ENCODE measurements around the gene PATL2.

The PATL2 gene

DNA sequence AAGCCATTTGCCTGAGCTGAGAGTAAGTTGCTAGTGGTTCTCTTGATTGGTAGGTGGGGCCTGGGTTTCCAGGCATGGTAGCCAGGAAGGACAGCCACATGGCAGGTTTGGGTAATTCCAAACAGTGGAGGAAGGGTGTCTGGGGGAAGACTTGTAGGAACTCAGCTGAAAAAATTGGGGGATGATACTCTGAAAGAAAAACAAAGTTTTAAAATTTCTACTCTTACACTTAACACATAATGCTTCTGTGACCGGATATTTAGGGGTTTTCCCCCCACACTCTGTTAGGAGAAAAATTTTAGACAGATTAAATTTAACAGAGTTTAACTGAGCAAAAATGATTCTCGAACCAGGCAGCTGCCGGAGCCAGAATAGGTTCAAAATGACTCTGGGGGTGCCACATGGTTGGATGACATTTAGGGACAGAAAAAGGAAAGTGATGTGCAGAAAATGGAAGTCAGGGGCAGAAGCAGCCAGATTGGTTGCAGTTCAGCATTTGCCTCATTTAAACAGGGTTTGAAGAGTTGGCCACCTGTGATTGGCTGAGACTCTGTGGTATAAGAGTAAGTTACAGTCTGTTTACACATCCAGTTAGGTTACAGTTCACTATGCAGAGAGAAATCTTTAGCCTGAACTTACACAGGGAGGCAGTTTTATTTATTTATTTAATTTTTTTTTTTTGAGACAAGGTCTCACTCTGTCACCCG is 8.3 kb upstream of the PATL2 start:
- peak overlapping the region; percentile 23; the same call in 1 of the 2 replicates for H3K4me2 ChIP-seq
- H3K4me3 ChIP-seq (IDR thresholded peaks at IDR 0.05; ENCODE audit: insufficient read depth, low read depth, low read length): no peak overlapping the region
- H3K27ac ChIP-seq: peak overlapping the region; percentile 47
- H3K36me3 ChIP-seq (ENCODE audit: insufficient read depth): peaks cover 17% of the 10 kb centered on the region
- H3K4me1 ChIP-seq (ENCODE audit: low read depth, poor library complexity, severe bottlenecking): peaks cover 90% of the 10 kb centered on the region
- H3K9ac ChIP-seq: no peak overlapping the region
- H4K20me1 ChIP-seq (ENCODE audit: insufficient read depth): peaks cover 18% of the 10 kb centered on the region; the same call in 1 of the 2 replicates
- no peak overlapping the region for H2AFZ ChIP-seq (ENCODE audit: low read depth)
- H3K27me3 ChIP-seq (ENCODE audit: insufficient read depth, low read depth): no peaks in the 10 kb centered on the region
- H3K79me2 ChIP-seq (ENCODE audit: insufficient read depth, low read depth): peaks cover 25% of the 10 kb centered on the region
- TF ChIP-seq, protein P1, sequence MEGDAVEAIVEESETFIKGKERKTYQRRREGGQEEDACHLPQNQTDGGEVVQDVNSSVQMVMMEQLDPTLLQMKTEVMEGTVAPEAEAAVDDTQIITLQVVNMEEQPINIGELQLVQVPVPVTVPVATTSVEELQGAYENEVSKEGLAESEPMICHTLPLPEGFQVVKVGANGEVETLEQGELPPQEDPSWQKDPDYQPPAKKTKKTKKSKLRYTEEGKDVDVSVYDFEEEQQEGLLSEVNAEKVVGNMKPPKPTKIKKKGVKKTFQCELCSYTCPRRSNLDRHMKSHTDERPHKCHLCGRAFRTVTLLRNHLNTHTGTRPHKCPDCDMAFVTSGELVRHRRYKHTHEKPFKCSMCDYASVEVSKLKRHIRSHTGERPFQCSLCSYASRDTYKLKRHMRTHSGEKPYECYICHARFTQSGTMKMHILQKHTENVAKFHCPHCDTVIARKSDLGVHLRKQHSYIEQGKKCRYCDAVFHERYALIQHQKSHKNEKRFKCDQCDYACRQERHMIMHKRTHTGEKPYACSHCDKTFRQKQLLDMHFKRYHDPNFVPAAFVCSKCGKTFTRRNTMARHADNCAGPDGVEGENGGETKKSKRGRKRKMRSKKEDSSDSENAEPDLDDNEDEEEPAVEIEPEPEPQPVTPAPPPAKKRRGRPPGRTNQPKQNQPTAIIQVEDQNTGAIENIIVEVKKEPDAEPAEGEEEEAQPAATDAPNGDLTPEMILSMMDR (conservative IDR thresholded peaks at IDR 0.05; ENCODE audit: low read depth, low read length): no peak

DNA sequence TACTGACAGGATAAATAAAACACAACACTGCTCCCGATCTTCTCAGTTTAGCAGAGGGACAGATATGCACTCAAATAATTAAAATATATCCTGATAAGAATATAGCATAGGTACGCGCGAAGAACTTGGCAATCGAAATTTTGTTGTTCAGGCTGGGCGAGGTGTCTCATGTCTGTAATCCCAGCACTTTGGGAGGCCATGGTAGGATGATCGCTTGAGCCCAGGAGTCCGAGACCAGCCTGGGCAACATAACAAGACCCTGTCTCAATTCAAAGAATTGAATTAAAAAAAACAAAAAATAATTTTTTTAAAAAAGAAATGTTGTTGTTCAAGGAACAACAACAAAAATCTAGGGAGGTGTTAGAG is 7.8 kb upstream of the PATL2 start:
- H3K79me2 ChIP-seq (ENCODE audit: insufficient read depth, low read depth): peaks cover 30% of the 10 kb centered on the region
- H3K9ac ChIP-seq: no peak overlapping the region
- TF ChIP-seq, protein P1 (conservative IDR thresholded peaks at IDR 0.05; ENCODE audit: low read depth, low read length): no peak
- H2AFZ ChIP-seq (ENCODE audit: low read depth): no peak overlapping the region
- peaks cover 17% of the 10 kb centered on the region for H3K36me3 ChIP-seq (ENCODE audit: insufficient read depth)
- no peaks in the 10 kb centered on the region for H3K27me3 ChIP-seq (ENCODE audit: insufficient read depth, low read depth)
- H3K4me2 ChIP-seq: peak overlapping the region; percentile 23; the same call in 1 of the 2 replicates
- H3K4me3 ChIP-seq (IDR thresholded peaks at IDR 0.05; ENCODE audit: insufficient read depth, low read depth, low read length): no peak overlapping the region
- H3K27ac ChIP-seq: peak overlapping the region; percentile 47
- peaks cover 90% of the 10 kb centered on the region for H3K4me1 ChIP-seq (ENCODE audit: low read depth, poor library complexity, severe bottlenecking)
- H4K20me1 ChIP-seq (ENCODE audit: insufficient read depth): peaks cover 23% of the 10 kb centered on the region

DNA sequence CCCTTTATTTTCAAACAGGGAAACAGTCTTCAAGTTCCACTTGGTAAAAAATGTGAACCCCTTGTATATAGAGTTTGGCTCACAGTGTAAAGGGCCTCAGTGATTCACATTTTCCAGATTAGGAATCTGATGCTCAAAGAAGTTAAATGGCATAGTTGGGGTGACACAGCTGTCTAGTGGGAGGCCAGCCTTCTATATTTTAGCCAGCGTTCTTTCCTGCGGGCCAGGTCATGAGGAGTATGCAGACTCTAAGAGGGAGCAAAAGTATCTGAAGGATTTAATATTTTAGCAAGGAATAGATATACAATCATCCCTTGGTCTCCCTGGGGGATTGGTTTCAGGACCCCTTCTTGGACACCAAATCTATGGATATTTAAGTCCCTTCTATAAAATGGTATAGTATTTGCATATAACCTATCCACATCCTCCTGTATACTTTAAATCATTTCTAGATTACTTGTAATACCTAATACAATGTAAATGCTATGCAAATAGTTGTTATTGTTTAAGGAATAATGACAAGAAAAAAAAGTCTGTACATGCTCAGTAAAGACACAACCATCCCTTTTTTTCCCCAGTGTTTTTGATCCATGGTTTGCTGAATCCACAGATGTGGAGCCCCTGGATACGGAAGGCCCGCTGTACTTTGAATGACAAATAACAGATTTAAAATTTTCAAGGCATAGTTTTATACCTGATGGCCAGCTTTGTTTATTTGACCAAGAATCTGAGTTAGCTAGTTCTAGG is 7.2 kb upstream of the PATL2 start:
- Histone ChIP-seq H3K4me2 (peak overlapping the region; percentile 23; the same call in 1 of the 2 replicates), H3K27ac (peak overlapping the region; percentile 47; the same call in 1 of the 2 replicates)

DNA sequence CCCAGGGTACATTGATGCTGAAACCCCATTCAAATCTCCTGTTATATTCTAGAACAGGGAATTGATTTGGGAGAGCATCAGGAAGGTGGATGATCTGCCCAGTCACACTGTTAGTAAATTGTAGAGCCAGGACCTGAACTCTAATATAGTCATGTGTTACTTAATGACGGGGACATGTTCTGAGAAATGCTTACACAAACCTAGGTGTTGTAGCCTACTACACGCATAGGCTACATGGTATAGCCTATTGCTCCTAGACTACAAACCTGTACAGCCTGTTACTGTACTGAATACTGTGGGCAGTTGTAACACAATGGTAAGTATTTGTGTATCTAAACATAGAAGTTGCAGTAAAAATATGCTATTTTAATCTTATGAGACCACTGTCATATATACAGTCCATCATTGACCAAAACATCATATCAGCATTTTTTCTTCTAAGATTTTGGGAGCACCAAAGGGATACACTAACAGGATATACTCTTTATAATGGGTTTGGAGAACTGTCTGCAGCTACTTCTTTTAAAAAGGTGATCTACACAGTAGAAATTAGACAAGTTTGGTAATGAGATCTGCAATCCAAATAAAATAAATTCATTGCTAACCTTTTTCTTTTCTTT is 6.0 kb upstream of the PATL2 start:
- H4K20me1 ChIP-seq (ENCODE audit: insufficient read depth): peaks cover 36% of the 10 kb centered on the region
- TF ChIP-seq, protein P1 (conservative IDR thresholded peaks at IDR 0.05; ENCODE audit: low read depth, low read length): no peak
- H3K27me3 ChIP-seq (ENCODE audit: insufficient read depth, low read depth): no peaks in the 10 kb centered on the region
- H3K4me1 ChIP-seq (ENCODE audit: low read depth, poor library complexity, severe bottlenecking): peaks cover 92% of the 10 kb centered on the region
- H3K79me2 ChIP-seq (ENCODE audit: insufficient read depth, low read depth): peaks cover 48% of the 10 kb centered on the region
- H3K27ac ChIP-seq: no peak overlapping the region
- H3K4me3 ChIP-seq (IDR thresholded peaks at IDR 0.05; ENCODE audit: insufficient read depth, low read depth, low read length): no peak overlapping the region
- peak overlapping the region; percentile 3; the same call in 1 of the 2 replicates for H3K4me2 ChIP-seq
- H2AFZ ChIP-seq (ENCODE audit: low read depth): no peak overlapping the region
- peaks cover 17% of the 10 kb centered on the region for H3K36me3 ChIP-seq (ENCODE audit: insufficient read depth)
- no peak overlapping the region for H3K9ac ChIP-seq

More for the DNA sequence above, 7.2 kb upstream of the PATL2 start:
- H2AFZ ChIP-seq (ENCODE audit: low read depth): no peak overlapping the region
- peaks cover 93% of the 10 kb centered on the region for H3K4me1 ChIP-seq (ENCODE audit: low read depth, poor library complexity, severe bottlenecking)
- no peak overlapping the region for H3K4me3 ChIP-seq (IDR thresholded peaks at IDR 0.05; ENCODE audit: insufficient read depth, low read depth, low read length)
- peaks cover 17% of the 10 kb centered on the region for H3K36me3 ChIP-seq (ENCODE audit: insufficient read depth)
- H3K9ac ChIP-seq: no peak overlapping the region
- H3K79me2 ChIP-seq (ENCODE audit: insufficient read depth, low read depth): peaks cover 35% of the 10 kb centered on the region
- TF ChIP-seq, protein P1 (conservative IDR thresholded peaks at IDR 0.05; ENCODE audit: low read depth, low read length): no peak
- no peaks in the 10 kb centered on the region for H3K27me3 ChIP-seq (ENCODE audit: insufficient read depth, low read depth)
- H4K20me1 ChIP-seq (ENCODE audit: insufficient read depth): peaks cover 29% of the 10 kb centered on the region
